Measurements from ENCODE around the gene TP63.

GRCh38 chr3:189845069-189845468, 213.9 kb downstream of the TP63 start:
- TF ChIP-seq MAZ (IDR thresholded peaks at IDR 0.05; ENCODE audit: borderline replicate concordance, low read depth, low read length) (no peak), CTCF (IDR thresholded peaks at IDR 0.05) (no peak)

Measured in A549 (cell line).